Mesenchymal stem cell (in vitro differentiated cells and primary cell): ENCODE measurements around the gene RSPH1.

Experiments
- DNase-seq: peaks from one replicate; pipeline ENCODE4 v3.0.0-alpha.2; 2013
- H2AFZ ChIP-seq: one replicate; pipeline ENCODE4 v1.6.1; 2013; ENCODE audit warnings: low read depth, mild to moderate bottlenecking, control low read depth, inconsistent platforms, low read length, moderate library complexity
- H2AK5ac ChIP-seq: 2 replicates; pipeline ENCODE4 v1.6.1; 2013; ENCODE audit warnings: low read length, moderate library complexity, mild to moderate bottlenecking, inconsistent platforms; ENCODE audit not compliant: severe bottlenecking
- H2BK120ac ChIP-seq: one replicate; pipeline ENCODE4 v1.6.1; 2013; ENCODE audit warnings: low read depth, mild to moderate bottlenecking, inconsistent platforms, low read length, moderate library complexity
- H2BK12ac ChIP-seq, 2 experiments: one replicate each; pipeline ENCODE4 v1.6.1; 2013; ENCODE audit warnings: inconsistent platforms in 2 of 2, low read length in 2 of 2, mild to moderate bottlenecking in 2 of 2, moderate library complexity in 2 of 2, control low read depth in 1 of 2
- H2BK15ac ChIP-seq: one replicate; pipeline ENCODE4 v1.6.1; 2013; ENCODE audit warnings: mild to moderate bottlenecking, low read depth, inconsistent platforms; ENCODE audit not compliant: poor library complexity, severe bottlenecking
- H2BK5ac ChIP-seq: 2 replicates; pipeline ENCODE4 v1.6.1; 2013; ENCODE audit warnings: low read depth, mild to moderate bottlenecking, low read length, control low read depth, inconsistent platforms; ENCODE audit not compliant: poor library complexity, severe bottlenecking
- H3K14ac ChIP-seq, 2 experiments: one replicate each; pipeline ENCODE4 v1.6.1; 2013; ENCODE audit warnings: inconsistent platforms in 2 of 2, low read length in 2 of 2, control low read depth in 1 of 2, mild to moderate bottlenecking in 1 of 2, moderate library complexity in 1 of 2
- H3K18ac ChIP-seq, 2 experiments: one replicate each; pipeline ENCODE4 v1.6.1; 2013; ENCODE audit warnings: inconsistent platforms in 2 of 2, low read length in 2 of 2, control low read depth in 1 of 2, low read depth in 1 of 2, mild to moderate bottlenecking in 1 of 2
- H3K23ac ChIP-seq, 2 experiments: one replicate each; pipeline ENCODE4 v1.6.1; 2013; ENCODE audit warnings: inconsistent platforms in 2 of 2, low read length in 2 of 2, mild to moderate bottlenecking in 2 of 2, moderate library complexity in 2 of 2, control low read depth in 1 of 2
- H3K27ac ChIP-seq: 2 replicates; pipeline ENCODE4 v1.5.1; 2013; ENCODE audit warnings: mild to moderate bottlenecking, moderate library complexity, low read length, control low read depth, inconsistent platforms; ENCODE audit not compliant: poor library complexity, severe bottlenecking
- H3K27me3 ChIP-seq, 2 experiments: 2 replicates each; pipeline versions ENCODE4 v1.6.1 to v1.7.0; 2013; ENCODE audit warnings: low read length in 2 of 2, mild to moderate bottlenecking in 2 of 2, moderate library complexity in 2 of 2, control low read depth in 1 of 2, inconsistent platforms in 1 of 2; ENCODE audit not compliant: control insufficient read depth in 1 of 2, insufficient read depth in 1 of 2
- H3K36me3 ChIP-seq, 2 experiments: 2 replicates each; pipeline versions ENCODE4 v1.6.1 to v1.7.0; 2013; ENCODE audit warnings: low read length in 2 of 2, control low read depth in 1 of 2, inconsistent platforms in 1 of 2, low read depth in 1 of 2, mild to moderate bottlenecking in 1 of 2; ENCODE audit not compliant: insufficient read depth in 2 of 2, control insufficient read depth in 1 of 2
- H3K4ac ChIP-seq, 2 experiments: one replicate each; pipeline ENCODE4 v1.6.1; 2013; ENCODE audit warnings: inconsistent platforms in 2 of 2, low read length in 2 of 2, mild to moderate bottlenecking in 2 of 2, moderate library complexity in 2 of 2, control low read depth in 1 of 2, low read depth in 1 of 2
- H3K4me1 ChIP-seq: 2 replicates; pipeline ENCODE4 v1.6.1; 2013; ENCODE audit warnings: low read depth, low read length, control low read depth; ENCODE audit not compliant: control insufficient read depth, insufficient read depth
- H3K4me2 ChIP-seq: 2 replicates; pipeline ENCODE4 v1.6.1; 2013; ENCODE audit warnings: low read length, mild to moderate bottlenecking, inconsistent platforms; ENCODE audit not compliant: poor library complexity, severe bottlenecking
- H3K4me3 ChIP-seq, 2 experiments: 2 replicates each; pipeline versions ENCODE4 v1.5.1 to v1.7.0; 2013; ENCODE audit warnings: low read length in 2 of 2, mild to moderate bottlenecking in 2 of 2, control low read depth in 1 of 2, low read depth in 1 of 2; ENCODE audit not compliant: insufficient read depth in 1 of 2
- H3K79me1 ChIP-seq: replicated peaks from 2 replicates; pipeline ENCODE4 v1.6.1; 2013; ENCODE audit warnings: mild to moderate bottlenecking, control low read depth, low read length, inconsistent platforms; ENCODE audit not compliant: poor library complexity, severe bottlenecking
- H3K9ac ChIP-seq: 2 replicates; pipeline ENCODE4 v1.7.0; 2013; ENCODE audit warnings: mild to moderate bottlenecking, low read length, moderate library complexity
- H3K9me3 ChIP-seq: 2 replicates; pipeline ENCODE4 v1.7.0; 2013; ENCODE audit warnings: mild to moderate bottlenecking, low read length; ENCODE audit not compliant: control insufficient read depth
- H4K8ac ChIP-seq: one replicate; pipeline ENCODE4 v1.6.1; 2013; ENCODE audit warnings: inconsistent platforms, mild to moderate bottlenecking, low read length, moderate library complexity
- H4K91ac ChIP-seq: one replicate; pipeline ENCODE4 v1.6.1; 2013; ENCODE audit warnings: mild to moderate bottlenecking, low read length, inconsistent platforms
- WGBS: methylation state at CpG from one replicate; pipeline ENCODE4 v1.1.7; 2013; ENCODE audit warnings: mixed read lengths; 5-methylcytosine and 5-hydroxymethylcytosine counted together

The RSPH1 gene

DNA sequence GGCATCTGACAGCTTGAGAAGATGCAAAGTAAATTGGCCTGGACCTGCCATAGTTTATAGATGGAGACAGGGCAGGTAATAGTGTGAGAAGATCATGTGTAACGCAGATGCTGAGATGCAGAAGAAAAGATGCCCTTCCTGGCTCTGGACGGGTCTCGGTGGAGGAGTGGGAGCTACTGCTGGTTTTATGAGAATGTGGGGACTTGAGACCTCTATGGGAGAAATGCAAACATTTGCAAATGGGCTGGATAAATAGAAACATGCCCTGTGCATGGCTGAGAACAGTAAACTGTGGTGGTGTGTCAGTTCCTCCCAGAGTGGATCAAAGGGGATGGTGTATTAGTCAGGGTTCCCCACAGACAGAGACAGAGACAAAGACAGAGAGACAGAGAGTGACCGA, 70.4 kb downstream of the RSPH1 start:
- Histone ChIP-seq H2BK5ac (no peak overlapping the region), H3K27me3 (peaks cover 46 to 80% of the 10 kb centered on the region in 2 experiments), H3K79me1 (no peaks in the 10 kb centered on the region), H3K23ac (no peak overlapping the region), H3K27ac (no peak overlapping the region), H3K4me1 (no peaks in the 10 kb centered on the region), H2AK5ac (no peak overlapping the region), H3K4me2 (no peak overlapping the region), H4K91ac (no peak overlapping the region), H3K9ac (no peak overlapping the region), H3K14ac (no peak overlapping the region), H4K8ac (no peak overlapping the region), H3K18ac (no peak overlapping the region), H2BK12ac (no peak overlapping the region), H3K4me3 (no peak overlapping the region), H2BK15ac (no peak overlapping the region), H3K9me3 (no peaks in the 10 kb centered on the region), H2AFZ (no peak overlapping the region), H3K4ac (no peak overlapping the region), H2BK120ac (no peak overlapping the region), H3K36me3 (no peaks in the 10 kb centered on the region)
- DNase-seq: no peak
- 88% methylated on average over 4 of the region's 4 CpGs for WGBS

DNA sequence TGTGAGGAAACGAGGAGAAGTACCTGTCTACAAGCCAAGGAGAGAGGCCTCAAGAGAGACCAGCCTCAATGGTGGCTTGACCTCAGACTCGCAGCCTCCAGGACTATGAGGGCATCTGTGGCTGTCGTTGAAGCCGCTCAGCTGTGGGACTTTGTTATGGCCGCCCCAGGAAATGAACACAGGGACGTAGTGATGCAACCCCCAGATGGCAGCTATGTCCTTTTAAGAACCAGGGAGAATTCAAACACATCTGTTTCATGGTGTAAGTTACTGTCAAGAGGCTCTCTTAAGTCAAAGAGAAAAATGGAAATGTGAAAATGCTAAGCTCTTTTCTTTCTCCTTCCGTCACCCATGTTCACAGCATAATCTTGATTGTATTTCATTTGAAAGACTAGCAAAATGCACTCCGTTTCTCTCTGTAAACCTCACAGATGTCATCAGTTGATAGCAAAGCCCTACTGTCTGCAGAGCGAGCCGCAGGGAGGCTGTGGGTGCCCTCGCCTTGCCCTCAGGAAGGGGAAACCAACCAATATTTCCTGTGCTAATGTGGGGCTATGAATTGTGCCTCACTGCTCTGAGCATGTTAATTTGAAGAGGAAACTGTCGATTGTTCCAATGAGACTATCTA, 71.0 kb downstream of the RSPH1 start:
- no peak for DNase-seq
- Histone ChIP-seq H2BK5ac (no peak overlapping the region), H3K4me3 (no peak overlapping the region), H2BK120ac (no peak overlapping the region), H3K79me1 (no peaks in the 10 kb centered on the region), H3K27ac (no peak overlapping the region), H3K4me2 (no peak overlapping the region), H3K9ac (no peak overlapping the region), H3K4ac (no peak overlapping the region), H3K23ac (no peak overlapping the region), H2BK15ac (no peak overlapping the region), H3K14ac (no peak overlapping the region), H2AFZ (no peak overlapping the region), H3K27me3 (peaks cover 46 to 80% of the 10 kb centered on the region in 2 experiments), H4K91ac (no peak overlapping the region), H3K4me1 (no peaks in the 10 kb centered on the region), H3K18ac (no peak overlapping the region), H2BK12ac (no peak overlapping the region), H3K36me3 (no peaks in the 10 kb centered on the region), H2AK5ac (no peak overlapping the region), H4K8ac (no peak overlapping the region), H3K9me3 (no peaks in the 10 kb centered on the region)
- WGBS: 76% methylated on average over 12 of the region's 12 CpGs

DNA sequence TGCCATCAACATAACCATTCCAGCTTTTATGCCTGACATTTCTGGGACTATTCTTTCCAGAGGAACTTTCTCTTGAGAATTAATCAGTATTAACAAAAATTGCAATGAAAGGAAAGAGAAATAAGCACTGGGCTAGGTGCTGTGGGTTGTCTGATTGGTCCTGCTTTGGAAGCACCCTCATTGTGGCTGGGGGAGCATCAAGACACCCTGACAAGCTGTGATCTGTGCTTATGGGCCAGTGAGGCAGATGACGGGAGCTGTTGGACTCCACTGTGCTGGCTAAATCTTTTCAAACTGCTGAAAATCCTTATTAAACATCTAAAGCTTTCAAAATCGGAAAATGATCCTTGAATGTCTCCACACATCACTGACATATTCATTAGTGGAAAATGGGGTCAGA, 72.3 kb downstream of the RSPH1 start:
- H3K27me3 ChIP-seq: peaks cover 37 to 79% of the 10 kb centered on the region in 2 experiments
- no peak overlapping the region for H4K8ac ChIP-seq
- peaks cover 11% of the 10 kb centered on the region for H3K9me3 ChIP-seq
- H3K36me3 ChIP-seq: no peaks in the 10 kb centered on the region
- H2BK12ac ChIP-seq: no peak overlapping the region
- no peak overlapping the region for H2BK120ac ChIP-seq
- no peak overlapping the region for H2AFZ ChIP-seq
- H3K14ac ChIP-seq: no peak overlapping the region
- WGBS: 67% methylated on average over 2 of the region's 2 CpGs
- H3K18ac ChIP-seq: no peak overlapping the region
- H3K4me2 ChIP-seq: no peak overlapping the region
- DNase-seq: no peak
- H3K9ac ChIP-seq: no peak overlapping the region
- no peaks in the 10 kb centered on the region for H3K4me1 ChIP-seq
- H3K4ac ChIP-seq: no peak overlapping the region
- H3K79me1 ChIP-seq: no peaks in the 10 kb centered on the region
- H3K23ac ChIP-seq: no peak overlapping the region
- H4K91ac ChIP-seq: no peak overlapping the region
- no peak overlapping the region for H3K27ac ChIP-seq
- no peak overlapping the region for H2AK5ac ChIP-seq
- no peak overlapping the region for H2BK15ac ChIP-seq
- no peak overlapping the region for H3K4me3 ChIP-seq
- no peak overlapping the region for H2BK5ac ChIP-seq

DNA sequence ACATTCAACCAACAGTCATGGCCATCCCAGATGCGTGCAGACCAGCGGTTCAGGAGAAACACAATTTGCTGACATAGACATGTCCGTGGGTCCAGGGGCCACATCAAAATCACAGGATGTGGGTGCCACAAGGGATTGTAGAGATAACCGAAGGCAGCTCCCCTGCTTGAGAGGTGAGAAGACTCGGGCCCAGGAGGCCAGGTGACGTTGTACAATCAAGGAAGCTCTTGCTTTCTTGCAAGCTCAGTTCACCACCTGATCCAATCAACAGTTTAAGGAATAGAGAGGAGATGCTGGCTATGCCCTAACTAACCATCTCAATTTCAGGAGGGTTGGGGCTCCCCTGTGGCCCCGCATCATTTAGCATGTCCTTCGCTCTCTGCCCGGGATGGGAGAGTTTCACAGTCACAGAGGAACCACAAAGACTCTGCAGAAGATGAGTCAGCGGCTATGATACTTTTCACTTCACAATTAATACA, 72.8 kb downstream of the RSPH1 start:
- Histone ChIP-seq H2AFZ (no peak overlapping the region), H3K9me3 (peaks cover 11% of the 10 kb centered on the region), H3K79me1 (no peaks in the 10 kb centered on the region), H2BK5ac (no peak overlapping the region), H2BK12ac (no peak overlapping the region), H3K9ac (no peak overlapping the region), H3K27me3 (peaks cover 40 to 75% of the 10 kb centered on the region in 2 experiments), H3K4me1 (no peaks in the 10 kb centered on the region), H3K4ac (no peak overlapping the region), H3K4me3 (no peak overlapping the region), H3K18ac (no peak overlapping the region), H3K23ac (no peak overlapping the region), H4K91ac (no peak overlapping the region), H3K4me2 (no peak overlapping the region), H2BK15ac (no peak overlapping the region), H4K8ac (no peak overlapping the region), H3K36me3 (no peaks in the 10 kb centered on the region), H2BK120ac (no peak overlapping the region), H3K14ac (no peak overlapping the region), H2AK5ac (no peak overlapping the region), H3K27ac (no peak overlapping the region)
- 80% methylated on average over 10 of the region's 10 CpGs for WGBS
- no peak for DNase-seq
